Neural progenitor cell (in vitro differentiated cells): ENCODE measurements around the gene APCDD1L.

Source experiments
- EZH2 ChIP-seq: fragments of 200-600 bp; sonication (generic); IDR thresholded peaks from 2 replicates; pipeline ENCODE4 v1.6.1; 2017; ENCODE audit warnings: antibody characterized with exemption, mild to moderate bottlenecking, moderate library complexity
- EZH2phosphoT487 ChIP-seq: fragments of 200-600 bp; sonication (generic); IDR thresholded peaks from 2 replicates; pipeline ENCODE4 v1.6.1; 2017; ENCODE audit warnings: antibody characterized with exemption
- TF ChIP-seq, protein P1 (sequence below): fragments of 200-600 bp; sonication (generic); IDR thresholded peaks from 2 replicates; pipeline ENCODE4 v1.5.1; 2017; ENCODE audit warnings: antibody characterized with exemption, mild to moderate bottlenecking

DNA sequence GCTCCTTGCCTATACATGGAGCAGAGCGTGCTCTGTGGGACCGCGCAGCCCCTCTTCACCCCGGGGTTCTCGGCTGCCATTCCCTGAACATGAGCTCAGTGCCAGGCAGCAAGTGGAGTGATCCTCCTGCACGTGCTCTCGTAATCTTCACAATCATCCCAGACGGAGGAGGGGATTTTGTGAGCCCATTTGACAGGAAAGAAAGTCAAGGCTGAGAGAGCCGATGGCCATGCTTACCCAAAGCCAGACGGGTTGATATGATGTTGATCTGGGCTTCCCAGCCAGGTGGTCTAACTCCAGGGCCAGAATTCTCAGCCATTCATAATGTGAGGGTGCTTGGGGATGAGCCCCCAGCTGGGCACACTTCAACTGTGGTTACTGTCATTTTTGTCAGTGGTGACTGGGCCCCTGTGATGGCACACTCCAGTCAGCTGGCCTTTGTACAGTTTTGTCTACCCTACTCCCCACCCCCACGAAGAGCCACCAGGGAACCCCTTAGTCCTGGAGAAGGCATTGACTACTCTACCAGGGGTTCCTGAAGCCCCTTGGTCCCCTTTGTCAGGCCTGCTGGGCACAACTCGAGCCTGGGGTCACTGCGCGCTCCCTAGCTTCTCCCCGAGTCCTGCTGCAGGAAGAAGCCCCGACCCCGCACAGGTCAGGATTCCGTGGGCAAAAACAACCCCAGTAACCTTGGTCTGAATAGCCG lies 1.5 kb downstream of the APCDD1L start:
- no peak for TF ChIP-seq EZH2
- TF ChIP-seq, protein P1, sequence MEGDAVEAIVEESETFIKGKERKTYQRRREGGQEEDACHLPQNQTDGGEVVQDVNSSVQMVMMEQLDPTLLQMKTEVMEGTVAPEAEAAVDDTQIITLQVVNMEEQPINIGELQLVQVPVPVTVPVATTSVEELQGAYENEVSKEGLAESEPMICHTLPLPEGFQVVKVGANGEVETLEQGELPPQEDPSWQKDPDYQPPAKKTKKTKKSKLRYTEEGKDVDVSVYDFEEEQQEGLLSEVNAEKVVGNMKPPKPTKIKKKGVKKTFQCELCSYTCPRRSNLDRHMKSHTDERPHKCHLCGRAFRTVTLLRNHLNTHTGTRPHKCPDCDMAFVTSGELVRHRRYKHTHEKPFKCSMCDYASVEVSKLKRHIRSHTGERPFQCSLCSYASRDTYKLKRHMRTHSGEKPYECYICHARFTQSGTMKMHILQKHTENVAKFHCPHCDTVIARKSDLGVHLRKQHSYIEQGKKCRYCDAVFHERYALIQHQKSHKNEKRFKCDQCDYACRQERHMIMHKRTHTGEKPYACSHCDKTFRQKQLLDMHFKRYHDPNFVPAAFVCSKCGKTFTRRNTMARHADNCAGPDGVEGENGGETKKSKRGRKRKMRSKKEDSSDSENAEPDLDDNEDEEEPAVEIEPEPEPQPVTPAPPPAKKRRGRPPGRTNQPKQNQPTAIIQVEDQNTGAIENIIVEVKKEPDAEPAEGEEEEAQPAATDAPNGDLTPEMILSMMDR = no peak
- TF ChIP-seq EZH2phosphoT487 = no peak
